ENCODE results near the gene DENND6B.
"Not testable (repeated sequence)": the region's sequence is repeated elsewhere in the genome, so short reads cannot be mapped to it uniquely, and the experiment has no call there.

Gene DENND6B

GRCh38 chr22:50326956-50327710 lies at the start of gene DENND6B:
TSS of gene DENND6B (minus strand) at chr22:50327012. CDS start at chr22:50326988, 24 bp downstream.
- DNase-seq (ENCODE audit: low spot score) = peak; percentile 82

- no peak for DNase-seq (ENCODE audit: low spot score)
These were observed 49.4 kb upstream of the DENND6B start for GRCh38 chr22:50376085-50376651.

GRCh38 chr22:50371101-50371648 lies 44.4 kb upstream of the DENND6B start:
- no peak for DNase-seq (ENCODE audit: low spot score)

GRCh38 chr22:50367778-50368500 lies 41.1 kb upstream of the DENND6B start:
- DNase-seq (ENCODE audit: low spot score) = no peak

GRCh38 chr22:50363803-50364194 lies 37.0 kb upstream of the DENND6B start:
- not testable (repeated sequence) for DNase-seq (ENCODE audit: low spot score)

GRCh38 chr22:50363166-50363802 lies 36.5 kb upstream of the DENND6B start:
- DNase-seq (ENCODE audit: low spot score) = no peak

- no peak for DNase-seq (ENCODE audit: low spot score)
These were observed 34.9 kb upstream of the DENND6B start for GRCh38 chr22:50361688-50362087.

- DNase-seq (ENCODE audit: low spot score) = no peak
These were observed 34.4 kb upstream of the DENND6B start for GRCh38 chr22:50361222-50361621.

GRCh38 chr22:50360578-50360977 lies 33.8 kb upstream of the DENND6B start:
- no peak for DNase-seq (ENCODE audit: low spot score)

- DNase-seq (ENCODE audit: low spot score) = no peak
These were observed 30.9 kb upstream of the DENND6B start for GRCh38 chr22:50357756-50358155.

- DNase-seq (ENCODE audit: low spot score) = no peak
These were observed 30.4 kb upstream of the DENND6B start for GRCh38 chr22:50357222-50357621.

- no peak for DNase-seq (ENCODE audit: low spot score)
These were observed 29.4 kb upstream of the DENND6B start for GRCh38 chr22:50356186-50356585.

GRCh38 chr22:50348058-50348457 lies 21.2 kb upstream of the DENND6B start:
- no peak for DNase-seq (ENCODE audit: low spot score)

- DNase-seq (ENCODE audit: low spot score) = no peak
These were observed 20.3 kb upstream of the DENND6B start for GRCh38 chr22:50347157-50347556.

- DNase-seq (ENCODE audit: low spot score) = no peak
These were observed 19.7 kb upstream of the DENND6B start for GRCh38 chr22:50346470-50346869.

- DNase-seq (ENCODE audit: low spot score) = no peak
These were observed 16.7 kb upstream of the DENND6B start for GRCh38 chr22:50343541-50343935.

GRCh38 chr22:50342651-50343540 lies 16.1 kb upstream of the DENND6B start, which contains the start of gene PPP6R2:
TSS of gene PPP6R2 (plus strand) at chr22:50343327. CDS start at chr22:50393909, 50,582 bp downstream.
- DNase-seq (ENCODE audit: low spot score) = peak; percentile 65

GRCh38 chr22:50341977-50342650 lies 15.3 kb upstream of the DENND6B start:
- peak; percentile 82 for DNase-seq (ENCODE audit: low spot score)

- DNase-seq (ENCODE audit: low spot score) = no peak
These were observed 13.4 kb upstream of the DENND6B start for GRCh38 chr22:50339945-50340879.

Data from COLO829 (cell line).